AG09319 (cell line): ENCODE results near the gene NMBR.
"Not testable (repeated sequence)": the region's sequence is repeated elsewhere in the genome, so short reads cannot be mapped to it uniquely, and the experiment has no call there.

Experiments
- DNase-seq: peaks from one replicate; pipeline ENCODE4 v3.0.0-alpha.2; 2010; ENCODE audit warnings: low read depth; ENCODE audit errors: extremely low read depth
- CTCF ChIP-seq: IDR thresholded peaks from 2 replicates; pipeline ENCODE4 v1.5.1; 2011; ENCODE audit warnings: low read depth, mild to moderate bottlenecking, inconsistent platforms, low read length, moderate library complexity

NMBR gene

GRCh38 chr6:142146828-142147662 lies at the start of gene NMBR, which contains the start of gene VTA1:
TSS of gene NMBR (minus strand) at chr6:142147122. CDS start at chr6:142088658, 58,464 bp downstream.
TSS of gene VTA1 (plus strand) at chr6:142147263. CDS start at chr6:142147288, 25 bp downstream.
- peak; percentile 98 for DNase-seq
- peak; percentile 96 for TF ChIP-seq CTCF

GRCh38 chr6:142195862-142196541 lies 49.1 kb upstream of the NMBR start:
- TF ChIP-seq CTCF, result no peak
- no peak for DNase-seq

GRCh38 chr6:142193621-142194020 lies 46.7 kb upstream of the NMBR start:
- DNase-seq, result no peak
- TF ChIP-seq CTCF, result no peak

- DNase-seq, result no peak
- no peak for TF ChIP-seq CTCF
Measured at GRCh38 chr6:142192343-142192742, 45.4 kb upstream of the NMBR start.

- DNase-seq, result no peak
- no peak for TF ChIP-seq CTCF
Measured at GRCh38 chr6:142189057-142189456, 42.1 kb upstream of the NMBR start.

GRCh38 chr6:142188341-142188740 lies 41.4 kb upstream of the NMBR start:
- not testable (repeated sequence) for DNase-seq

- no peak for TF ChIP-seq CTCF
- no peak for DNase-seq
Measured at GRCh38 chr6:142187209-142187608, 40.3 kb upstream of the NMBR start.
